NT2/D1 (cell line): ENCODE measurements around the gene CIBAR2.

Experiments used
- YY1 ChIP-seq: IDR thresholded peaks from 2 replicates; pipeline ENCODE4 v1.6.1; 2011; ENCODE audit not compliant: insufficient read length, insufficient read depth
- ZNF274 ChIP-seq: IDR thresholded peaks from 2 replicates; pipeline ENCODE4 v1.6.1; 2011; ENCODE audit warnings: mild to moderate bottlenecking, low read depth, low read length

DNA sequence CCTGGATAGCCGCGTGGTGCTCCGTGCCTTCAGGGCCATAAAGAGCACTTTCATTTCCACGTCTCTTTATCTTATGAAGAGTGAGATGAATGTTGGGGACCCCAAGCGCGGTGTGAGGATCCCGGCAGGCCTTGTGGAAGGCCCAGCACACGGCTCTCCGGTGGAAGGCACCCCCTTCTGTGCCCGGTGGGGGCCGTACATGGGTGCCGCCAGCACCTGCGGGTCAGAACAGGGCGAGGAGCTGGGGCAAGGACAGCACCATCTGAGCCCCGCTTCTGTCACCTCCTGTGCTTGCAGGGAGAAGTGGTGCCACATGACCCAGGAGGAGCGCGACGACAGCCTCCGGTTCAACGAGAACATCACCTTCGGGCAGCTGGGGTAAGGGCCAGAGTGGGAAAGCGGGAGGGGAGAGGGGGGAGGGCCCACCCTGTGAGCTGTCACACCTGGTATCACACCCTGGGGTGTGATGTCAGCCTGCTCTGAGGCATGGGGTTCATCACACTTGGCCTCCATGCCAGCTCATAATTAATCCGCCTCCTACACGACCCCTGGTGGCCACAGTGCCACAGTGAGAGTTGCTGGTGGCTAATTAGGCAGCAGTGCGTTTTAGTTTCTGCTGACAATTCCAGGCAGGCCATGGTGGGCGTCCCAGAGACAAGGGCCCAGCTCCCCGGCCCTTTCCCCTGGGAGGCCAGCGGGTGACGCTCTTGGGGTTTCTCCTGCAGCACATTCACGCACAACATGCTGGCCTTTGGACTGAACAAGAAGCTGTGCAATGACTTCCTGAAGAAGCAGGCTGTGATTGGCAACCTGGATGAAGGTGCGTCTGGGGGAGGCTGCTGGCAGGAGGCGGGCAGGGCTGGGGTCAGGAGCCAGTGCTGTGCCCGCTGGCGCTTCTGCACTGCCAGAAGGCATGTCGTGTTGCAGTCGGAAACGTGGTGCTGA is 25.7 kb downstream of the CIBAR2 start:
- TF ChIP-seq YY1: no peak
- TF ChIP-seq ZNF274: no peak
